Prostate gland (tissue), 2 donors: Measurements from ENCODE around the gene ABCA6.

Source experiments
- CTCF ChIP-seq, 4 experiments: fragments of 200-600 bp in 2 of 4; fragments of 450-650 bp in 2 of 4; sonication (generic) in 2 of 4; IDR thresholded peaks; 1 replicate in 3 of 4; 2 replicates in 1 of 4; pipeline ENCODE4 v1.5.1; 2016 to 2019; ENCODE audit warnings: antibody characterized with exemption in 4 of 4, mild to moderate bottlenecking in 2 of 4, moderate library complexity in 2 of 4
- POLR2A ChIP-seq: fragments of 450-650 bp; IDR thresholded peaks from one replicate; pipeline ENCODE4 v1.6.1; 2016; ENCODE audit warnings: antibody characterized with exemption, mild to moderate bottlenecking

DNA sequence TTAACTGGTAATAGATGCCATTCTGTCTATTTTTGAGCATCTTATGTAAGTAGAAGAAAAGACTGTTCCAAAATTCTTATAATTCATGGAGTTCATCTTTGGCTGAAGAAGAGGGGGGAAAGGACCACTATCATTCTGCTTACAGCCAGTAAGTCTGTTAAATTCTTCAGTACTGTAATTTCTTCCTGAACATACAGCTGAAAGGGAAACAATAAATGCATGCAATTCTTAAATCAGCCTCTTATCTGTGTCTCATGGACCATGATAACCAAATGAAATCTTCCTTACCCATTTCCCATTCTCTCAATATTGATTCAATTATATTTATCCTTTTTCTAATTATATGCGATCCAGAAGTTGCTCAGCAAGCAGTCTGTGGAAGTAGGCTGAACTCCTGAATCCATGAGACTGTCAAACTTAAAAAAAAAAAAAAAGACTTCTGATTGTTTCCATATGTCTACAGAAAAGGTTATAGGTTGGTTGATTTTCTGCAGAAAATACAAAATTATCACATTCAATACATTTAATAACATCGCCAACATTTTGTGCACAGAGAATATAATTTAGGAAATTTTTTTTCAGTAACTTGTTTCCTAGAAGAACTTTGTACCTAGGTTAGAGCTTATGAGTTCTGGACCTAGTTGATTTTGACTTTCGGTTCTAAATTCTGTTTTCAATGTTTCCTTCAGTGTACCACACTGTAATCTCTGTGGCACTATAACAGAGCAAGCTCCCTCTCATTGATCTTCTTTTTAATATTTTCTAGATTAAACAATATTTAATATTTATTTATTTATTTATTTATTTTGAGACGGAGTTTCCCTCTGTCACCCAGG, 79.8 kb downstream of the ABCA6 start:
- TF ChIP-seq POLR2A (no peak), CTCF (IDR thresholded peaks at IDR 0.05) (no peak)
